Measurements from ENCODE around the gene P2RX3. TPM values are rescaled to one million over a fixed set of nuclear protein-coding genes. Genes with fewer than 3 reads are reported as not detected.
"Not testable (repeated sequence)": the region's sequence is repeated elsewhere in the genome, so short reads cannot be mapped to it uniquely, and the experiment has no call there.

P2RX3 gene
- total RNA-seq (under 1 TPM in 1 of 7 donors, not detected in 6; 0.12 TPM), polyA plus RNA-seq (under 1 TPM in 1 of 2 donors, not detected in 1; 0.13 TPM)
- long read RNA-seq, donor 1: 0 reads
- long read RNA-seq, donor 2: 0 reads
- long read RNA-seq, donor 3: 0 reads

DNA sequence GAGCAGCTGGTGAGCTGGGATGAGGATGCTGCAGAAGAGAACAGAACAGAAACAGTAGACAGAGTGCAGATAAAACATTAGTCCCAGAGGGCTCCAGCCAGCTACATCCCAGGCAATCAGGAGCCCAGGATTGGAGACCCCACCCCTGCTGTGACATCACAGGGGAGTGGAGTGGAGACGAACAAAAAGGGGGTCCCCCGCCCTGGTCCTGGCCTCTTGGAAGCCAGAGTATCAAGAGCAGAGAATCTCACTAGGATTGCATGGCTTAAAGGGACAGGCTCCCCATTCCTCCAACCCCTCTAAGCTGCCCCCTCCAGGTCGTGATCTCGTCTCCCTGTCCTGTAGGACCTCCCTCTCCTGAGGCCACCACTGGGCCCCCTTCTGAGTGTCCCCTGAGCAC, at the start of gene P2RX3:
Gene P2RX3 (plus strand): TSS at position 211 of the 400 bp plus-strand sequence. CDS start 199 bp downstream, outside the sequence.
- no peak within 1 kb of the TSS for H3K4me3 ChIP-seq
- TF ChIP-seq POLR2A (IDR thresholded peaks at IDR 0.05) (no peak), EP300 (IDR thresholded peaks at IDR 0.05) (no peak)
- TF ChIP-seq, protein P1, sequence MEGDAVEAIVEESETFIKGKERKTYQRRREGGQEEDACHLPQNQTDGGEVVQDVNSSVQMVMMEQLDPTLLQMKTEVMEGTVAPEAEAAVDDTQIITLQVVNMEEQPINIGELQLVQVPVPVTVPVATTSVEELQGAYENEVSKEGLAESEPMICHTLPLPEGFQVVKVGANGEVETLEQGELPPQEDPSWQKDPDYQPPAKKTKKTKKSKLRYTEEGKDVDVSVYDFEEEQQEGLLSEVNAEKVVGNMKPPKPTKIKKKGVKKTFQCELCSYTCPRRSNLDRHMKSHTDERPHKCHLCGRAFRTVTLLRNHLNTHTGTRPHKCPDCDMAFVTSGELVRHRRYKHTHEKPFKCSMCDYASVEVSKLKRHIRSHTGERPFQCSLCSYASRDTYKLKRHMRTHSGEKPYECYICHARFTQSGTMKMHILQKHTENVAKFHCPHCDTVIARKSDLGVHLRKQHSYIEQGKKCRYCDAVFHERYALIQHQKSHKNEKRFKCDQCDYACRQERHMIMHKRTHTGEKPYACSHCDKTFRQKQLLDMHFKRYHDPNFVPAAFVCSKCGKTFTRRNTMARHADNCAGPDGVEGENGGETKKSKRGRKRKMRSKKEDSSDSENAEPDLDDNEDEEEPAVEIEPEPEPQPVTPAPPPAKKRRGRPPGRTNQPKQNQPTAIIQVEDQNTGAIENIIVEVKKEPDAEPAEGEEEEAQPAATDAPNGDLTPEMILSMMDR (IDR thresholded peaks at IDR 0.05): no peak
- intact Hi-C loops (cut with DNase I): loop anchor here in 2 of 4 donors (5.0 to 10.0 kb wide), 2 partner anchors 84 to 87 kb away; partner anchors contain the start of gene SLC43A3 (in 1 of the 2)
- H3K27me3 ChIP-seq: no peaks in the 10 kb centered on the region
- DNase-seq: no peak
- peaks cover 6% of the 10 kb centered on the region for H3K4me1 ChIP-seq (ENCODE audit: insufficient read depth)
- H3K9me3 ChIP-seq: no peaks in the 10 kb centered on the region
- WGBS, 3 donors: 19 to 45% (median 36%) methylated on average over 4 of the region's 4 CpGs
- H3K27ac ChIP-seq: no peak within 1 kb of the TSS
- H3K36me3 ChIP-seq: no peaks in the 10 kb centered on the region

DNA sequence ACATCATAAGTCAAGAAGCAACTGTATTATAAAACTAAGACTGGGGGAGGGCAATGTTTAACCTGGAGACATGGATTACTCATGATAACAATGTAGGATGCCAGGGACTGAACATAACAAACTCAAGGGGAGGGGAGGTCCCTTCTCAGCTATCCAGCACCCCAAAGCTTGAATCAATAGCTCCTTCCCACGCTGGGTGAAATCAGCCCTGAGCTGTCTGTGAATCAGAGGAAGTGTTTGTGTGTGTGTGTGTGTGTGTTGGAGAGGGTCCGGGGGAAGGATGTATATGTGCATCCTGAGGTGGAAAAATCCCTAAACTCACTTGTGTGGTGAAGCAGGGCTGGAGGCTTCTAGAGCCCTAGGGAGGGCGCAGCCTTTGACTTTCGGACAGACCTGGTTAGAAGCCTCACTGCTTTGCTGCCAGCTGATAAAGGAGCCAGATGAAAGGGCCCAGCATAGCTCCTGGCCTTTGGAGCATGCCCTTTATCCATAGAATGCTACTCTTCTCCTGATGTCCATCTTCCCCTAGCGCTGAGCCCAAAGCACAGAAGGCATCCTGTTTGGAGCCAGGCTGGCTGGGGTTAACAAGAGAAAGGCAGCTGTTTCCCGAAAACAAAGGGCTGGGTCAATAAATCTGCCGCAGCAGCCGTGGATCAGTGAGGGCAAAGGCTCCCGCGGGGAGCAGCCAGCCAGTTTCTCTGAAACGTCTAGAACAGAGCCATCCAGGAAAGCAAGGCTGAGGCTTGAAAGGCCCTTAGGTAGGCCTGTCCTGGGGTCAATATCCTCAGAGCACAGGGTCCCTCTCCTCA, 49.2 kb upstream of the P2RX3 start:
- H3K4me1 ChIP-seq (ENCODE audit: insufficient read depth): peaks cover 6% of the 10 kb centered on the region
- WGBS, 3 donors: 17 to 23% (median 22%) methylated on average over 11 of the region's 11 CpGs
- H3K4me3 ChIP-seq: no peak overlapping the region
- H3K9me3 ChIP-seq: no peaks in the 10 kb centered on the region
- H3K27me3 ChIP-seq: no peaks in the 10 kb centered on the region
- no peak overlapping the region for H3K27ac ChIP-seq
- intact Hi-C loops (cut with DNase I): no loop called here
- TF ChIP-seq POLR2A (IDR thresholded peaks at IDR 0.05): no peak
- TF ChIP-seq, protein P1 (IDR thresholded peaks at IDR 0.05): no peak
- TF ChIP-seq EP300 (IDR thresholded peaks at IDR 0.05): no peak
- H3K36me3 ChIP-seq: no peaks in the 10 kb centered on the region
- DNase-seq: no peak

DNA sequence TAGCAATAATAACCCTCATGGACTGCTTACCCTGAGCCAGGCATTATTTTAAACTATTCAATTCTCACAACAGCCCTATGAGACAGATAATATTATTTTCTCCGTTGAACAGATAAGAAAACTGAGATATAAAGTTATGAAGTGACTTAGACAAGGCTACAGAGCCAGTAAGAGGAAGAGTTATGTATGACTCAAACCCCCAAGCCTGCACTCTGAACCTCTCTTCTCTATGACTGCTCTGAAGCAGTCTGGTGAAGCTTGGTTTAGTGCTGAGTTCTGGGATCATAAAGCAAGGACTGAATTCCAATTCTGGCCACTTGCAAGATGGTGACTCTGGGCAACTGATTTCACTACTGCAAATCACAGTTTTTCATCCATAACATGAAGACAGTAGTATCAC, 47.9 kb upstream of the P2RX3 start:
- 24 to 39% (median 33%) methylated on average over 1 of the region's 1 CpG for WGBS, 3 donors
- Histone ChIP-seq H3K4me3 (no peak overlapping the region), H3K36me3 (no peaks in the 10 kb centered on the region), H3K27me3 (no peaks in the 10 kb centered on the region), H3K27ac (no peak overlapping the region), H3K4me1 (ENCODE audit: insufficient read depth) (peaks cover 6% of the 10 kb centered on the region), H3K9me3 (no peaks in the 10 kb centered on the region)
- TF ChIP-seq, protein P1 (IDR thresholded peaks at IDR 0.05): no peak
- DNase-seq: no peak
- intact Hi-C loops (cut with DNase I): no loop called here

DNA sequence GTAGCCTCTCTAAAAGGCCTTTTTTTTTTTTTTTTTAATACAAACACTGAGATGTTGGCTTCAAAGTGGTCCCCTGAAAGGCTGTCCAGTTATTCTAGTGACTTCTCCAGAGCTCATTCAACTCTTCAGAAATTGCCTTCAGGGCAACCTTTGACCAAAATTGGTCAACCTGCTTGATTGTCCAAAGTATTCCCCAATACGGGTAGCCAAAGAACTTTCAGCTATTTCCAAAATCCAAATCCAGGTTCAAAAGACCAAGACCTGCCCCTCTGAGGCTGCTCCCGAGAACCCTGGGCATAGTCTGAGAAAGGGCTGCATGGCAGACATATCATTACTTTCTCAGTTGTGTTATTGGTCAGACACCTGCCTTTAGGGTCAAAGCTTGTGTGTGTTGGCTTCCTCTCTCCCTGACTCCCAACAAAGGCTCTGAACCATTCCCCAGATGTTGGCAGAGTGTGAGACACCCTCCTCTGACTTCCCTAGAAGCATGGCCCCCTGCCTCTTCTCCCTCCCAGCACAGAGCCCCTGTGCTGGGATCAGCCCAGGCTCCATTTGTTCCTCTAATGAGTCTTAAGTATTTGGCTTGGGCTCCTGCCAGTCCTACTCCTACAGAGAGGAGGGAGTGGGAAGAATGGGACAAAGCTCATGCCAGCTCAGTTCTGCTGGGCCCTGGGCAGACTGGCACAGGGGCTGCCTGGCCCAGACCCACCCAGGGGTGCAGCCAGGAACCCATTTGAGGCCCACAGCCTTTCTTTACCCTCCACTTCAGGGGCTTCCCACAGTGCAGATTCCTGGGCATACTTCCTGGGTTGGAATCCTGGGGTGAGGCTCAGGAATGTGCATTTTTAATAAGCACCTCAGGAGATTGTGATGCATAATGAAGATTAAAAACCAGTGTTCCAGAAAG, 43.7 kb upstream of the P2RX3 start:
- no peaks in the 10 kb centered on the region for H3K27me3 ChIP-seq
- 64 to 79% (median 78%) methylated on average over 2 of the region's 2 CpGs for WGBS, 3 donors
- H3K9me3 ChIP-seq: peaks cover 0 to 9% of the 10 kb centered on the region in 2 donors
- H3K27ac ChIP-seq: no peak overlapping the region
- H3K36me3 ChIP-seq: peaks cover 7% of the 10 kb centered on the region
- no peaks in the 10 kb centered on the region for H3K4me1 ChIP-seq (ENCODE audit: insufficient read depth)
- no peak overlapping the region for H3K4me3 ChIP-seq
- no peak for DNase-seq
- TF ChIP-seq, protein P1 (IDR thresholded peaks at IDR 0.05): no peak
- TF ChIP-seq POLR2A (IDR thresholded peaks at IDR 0.05): no peak
- no peak for TF ChIP-seq EP300 (IDR thresholded peaks at IDR 0.05)
- intact Hi-C loops (cut with DNase I): no loop called here

DNA sequence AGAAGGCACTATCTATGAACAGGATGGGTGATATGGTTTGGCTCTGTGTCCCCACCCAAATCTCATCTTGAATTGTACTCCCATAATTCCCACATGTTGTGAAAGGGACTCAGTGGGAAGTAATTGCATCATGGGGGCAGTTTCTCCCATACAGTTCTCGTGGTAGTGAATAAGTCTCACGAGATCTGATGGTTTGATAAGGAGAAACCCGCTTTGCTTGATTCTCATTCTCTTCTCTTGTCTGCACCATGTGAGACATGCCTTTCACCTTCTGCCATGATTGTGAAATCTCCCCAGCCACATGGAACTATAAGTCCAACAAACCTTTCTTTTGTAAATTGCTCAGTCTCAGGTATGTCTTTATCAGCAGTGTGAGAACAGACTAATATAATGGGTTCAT, 41.9 kb upstream of the P2RX3 start:
- WGBS, 3 donors: 90 to 94% (median 90%) methylated on average over 3 of the region's 3 CpGs
- DNase-seq; H3K4me1 ChIP-seq (ENCODE audit: insufficient read depth); H3K27ac ChIP-seq; H3K27me3 ChIP-seq; H3K4me3 ChIP-seq; H3K36me3 ChIP-seq; intact Hi-C loops (cut with DNase I): not testable (repeated sequence)
- peaks cover 0 to 19% of the 10 kb centered on the region in 2 donors for H3K9me3 ChIP-seq

Measured in ovary (tissue), 10 donors.